Measurements from ENCODE around the gene PRKCZ.
"Not testable (repeated sequence)": the region's sequence is repeated elsewhere in the genome, so short reads cannot be mapped to it uniquely, and the experiment has no call there.

PRKCZ gene

GRCh38 chr1:2137257-2138121 is 87.3 kb downstream of the PRKCZ start:
- DNase-seq: no peak

DNA sequence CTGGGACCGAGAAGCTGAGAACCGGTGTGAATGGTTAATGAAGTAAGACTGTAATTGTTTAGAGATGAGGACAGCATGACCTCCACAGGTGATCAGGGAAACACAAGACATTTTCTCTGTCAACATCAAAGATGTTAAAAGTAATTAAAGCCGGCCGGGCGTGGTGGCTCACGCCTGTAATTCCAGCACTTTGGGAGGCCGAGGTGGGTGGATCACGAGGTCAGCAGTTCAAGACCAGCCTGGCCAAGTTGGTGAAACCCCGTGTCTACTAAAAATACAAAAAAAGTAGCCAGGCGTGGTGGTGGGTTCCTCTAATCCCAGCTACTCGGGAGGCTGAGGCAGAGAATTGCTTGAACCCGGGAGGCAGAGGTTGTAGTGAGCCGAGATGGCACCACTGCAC is 88.9 kb downstream of the PRKCZ start:
- DNase-seq: not testable (repeated sequence)

DNA sequence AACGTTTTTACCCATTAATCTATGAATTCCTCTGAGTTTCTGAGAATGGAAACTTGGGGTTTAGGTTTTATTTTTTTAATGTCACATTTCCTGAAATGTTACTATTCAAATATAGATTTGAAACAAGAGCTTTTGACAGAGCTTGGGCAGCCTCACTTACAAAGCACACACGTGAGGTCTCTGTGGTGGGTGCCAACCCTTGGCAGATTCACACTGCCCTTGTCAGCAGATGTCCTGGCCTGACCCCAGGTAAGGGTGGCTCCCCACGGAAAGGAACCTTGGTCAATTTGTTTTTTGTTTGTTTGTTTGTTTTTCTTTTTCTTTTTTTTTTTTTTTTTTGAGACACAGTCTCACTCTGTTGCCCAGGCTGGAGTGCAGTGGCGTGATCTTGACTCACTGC is 90.8 kb downstream of the PRKCZ start:
- no peak for DNase-seq

GRCh38 chr1:2143814-2144500 is 93.7 kb downstream of the PRKCZ start:
- no peak for DNase-seq

- DNase-seq: no peak
These were observed 94.4 kb downstream of the PRKCZ start for GRCh38 chr1:2144501-2145090.

- no peak for DNase-seq
These were observed 96.0 kb downstream of the PRKCZ start for GRCh38 chr1:2145946-2146835.

- no peak for DNase-seq
These were observed 96.8 kb downstream of the PRKCZ start for GRCh38 chr1:2146836-2147517.

DNA sequence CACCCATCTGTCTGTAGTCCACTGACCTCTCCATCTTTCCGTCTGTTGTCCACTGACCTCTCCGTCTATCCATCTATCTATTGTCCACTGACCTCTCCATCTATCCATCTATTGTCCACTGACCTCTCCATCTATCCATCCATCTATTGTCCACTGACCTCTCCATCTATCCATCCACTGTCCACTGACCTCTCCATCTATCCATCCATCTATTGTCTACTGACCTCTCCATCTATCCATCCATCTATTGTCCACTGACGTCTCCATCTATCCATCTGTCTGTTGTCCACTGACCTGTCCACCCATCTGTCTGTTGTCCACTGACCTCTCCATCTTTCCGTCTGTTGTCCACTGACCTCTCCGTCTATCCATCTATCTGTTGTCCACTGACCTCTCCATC is 97.7 kb downstream of the PRKCZ start:
- DNase-seq: not testable (repeated sequence)

DNA sequence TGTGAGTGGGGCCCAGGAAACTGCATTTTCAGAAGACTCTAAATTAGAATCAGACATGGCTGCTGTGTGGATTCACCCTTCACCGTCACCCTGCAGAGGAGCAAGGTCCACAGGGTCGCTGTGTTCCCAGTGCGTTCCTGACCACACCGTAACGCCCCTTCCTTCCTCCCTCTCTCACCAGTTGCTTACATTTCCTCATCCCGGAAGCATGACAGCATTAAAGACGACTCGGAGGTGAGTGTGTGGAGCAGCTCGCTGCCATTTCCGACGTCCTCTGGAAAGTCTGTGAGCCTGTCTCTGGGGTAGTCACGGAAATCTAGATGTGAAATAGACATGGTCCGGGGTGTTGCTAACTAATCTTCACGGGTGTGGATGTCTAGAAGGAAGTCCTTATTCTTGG is 98.5 kb downstream of the PRKCZ start:
- DNase-seq: no peak

GRCh38 chr1:2150801-2151200 is 100.6 kb downstream of the PRKCZ start:
- no peak for DNase-seq

- no peak for DNase-seq
These were observed 101.0 kb downstream of the PRKCZ start for GRCh38 chr1:2151252-2151651.

GRCh38 chr1:2151911-2152310 is 101.7 kb downstream of the PRKCZ start:
- DNase-seq: no peak

DNA sequence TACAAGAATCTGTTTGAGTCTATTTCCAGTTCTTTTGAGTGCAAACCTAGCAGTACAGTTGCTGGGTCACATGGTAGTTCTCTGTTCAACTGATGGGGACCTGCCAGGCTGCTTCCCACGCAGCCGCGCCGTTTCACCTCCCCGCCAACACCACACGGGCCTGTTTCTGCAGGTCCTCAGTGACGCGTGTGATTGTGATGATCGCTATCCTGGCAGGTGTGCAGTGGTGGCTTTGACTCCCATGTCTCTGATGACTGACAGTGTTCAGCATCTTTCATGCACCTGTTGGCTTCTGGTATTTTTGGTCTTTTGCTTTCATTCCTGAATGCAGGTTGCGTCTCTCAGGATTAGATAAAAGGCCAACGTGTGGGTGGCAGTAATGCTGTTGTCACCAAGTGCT is 102.7 kb downstream of the PRKCZ start:
- no peak for DNase-seq

DNA sequence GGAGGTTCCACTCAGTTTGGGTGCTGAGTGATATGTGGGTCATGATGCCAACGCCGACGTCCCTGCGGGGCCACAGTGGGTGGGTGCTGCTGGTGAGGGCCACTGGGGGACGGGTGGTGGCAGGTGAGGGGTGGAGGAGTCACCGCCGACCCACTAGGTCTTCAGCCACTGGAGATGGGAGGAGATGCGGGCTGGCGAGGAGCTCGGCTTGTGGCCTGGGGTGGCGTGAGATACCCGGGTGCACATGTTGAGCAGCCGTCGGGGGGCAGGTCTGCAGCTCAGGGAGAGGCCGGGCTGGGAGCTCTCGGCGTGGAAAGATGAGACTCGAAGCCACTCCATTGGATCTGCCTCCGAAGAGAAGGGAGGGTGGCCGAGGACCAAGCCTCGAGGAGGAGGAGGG is 103.8 kb downstream of the PRKCZ start:
- DNase-seq: no peak

GRCh38 chr1:2155147-2155598 is 105.0 kb downstream of the PRKCZ start:
- DNase-seq: no peak

DNA sequence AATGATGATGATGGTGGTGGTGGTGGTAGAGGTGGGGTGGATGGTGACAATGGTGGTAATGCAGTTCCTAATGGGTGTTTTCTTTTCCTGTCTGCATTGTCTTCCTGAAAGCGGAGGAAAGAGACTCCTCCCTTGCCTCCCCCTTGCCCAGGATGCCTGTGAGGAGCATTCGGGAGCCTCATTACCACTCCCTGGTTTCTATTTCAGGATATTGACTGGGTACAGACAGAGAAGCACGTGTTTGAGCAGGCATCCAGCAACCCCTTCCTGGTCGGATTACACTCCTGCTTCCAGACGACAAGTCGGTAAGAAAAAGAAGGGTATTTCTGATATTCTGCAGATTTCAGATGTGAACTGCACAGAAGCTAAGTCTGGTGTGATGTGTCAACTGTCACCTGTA is 105.6 kb downstream of the PRKCZ start:
- no peak for DNase-seq

GRCh38 chr1:2156866-2157265 is 106.7 kb downstream of the PRKCZ start:
- no peak for DNase-seq

DNA sequence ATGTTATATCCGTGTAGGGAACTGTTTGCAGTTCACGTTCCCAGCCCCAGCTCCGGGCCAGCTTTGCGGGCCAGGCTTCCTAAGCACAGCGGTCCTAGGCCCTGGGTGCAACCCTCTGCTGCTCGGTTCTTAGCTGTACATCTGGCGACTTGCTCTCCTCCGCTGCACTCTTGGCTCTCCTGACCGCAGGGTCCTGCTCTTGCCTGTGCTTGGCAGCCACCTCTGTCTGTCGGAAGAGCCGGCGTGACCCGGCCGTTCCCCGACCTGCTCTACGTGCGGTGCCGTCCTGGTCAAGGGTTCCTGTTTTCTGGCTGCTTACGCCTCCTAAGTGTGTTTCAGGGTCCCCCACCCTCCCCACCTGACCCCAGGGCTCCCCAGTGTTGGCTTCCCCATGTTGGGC is 107.6 kb downstream of the PRKCZ start:
- no peak for DNase-seq

DNA sequence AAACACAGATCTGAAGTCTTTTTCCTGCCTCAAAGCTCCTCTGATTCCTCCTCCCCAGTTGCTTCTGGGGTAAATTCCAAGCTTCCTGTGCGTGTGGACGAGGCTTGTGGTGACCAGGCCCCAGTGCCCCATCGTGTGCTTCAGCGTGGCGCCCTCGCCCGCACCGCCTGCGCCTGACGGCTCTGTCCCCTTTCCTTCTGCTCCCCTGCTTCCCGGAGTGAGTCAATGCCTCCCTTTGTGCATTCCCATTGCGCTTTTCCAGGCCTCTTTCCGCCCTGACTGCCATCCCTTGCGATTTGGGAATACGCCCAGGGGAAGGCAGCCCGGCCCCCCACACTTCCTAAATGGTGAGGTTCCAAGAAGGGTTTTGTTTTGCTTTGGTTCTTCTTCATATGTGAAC is 108.1 kb downstream of the PRKCZ start:
- DNase-seq: no peak

- no peak for DNase-seq
These were observed 108.9 kb downstream of the PRKCZ start for GRCh38 chr1:2159124-2159523.

GRCh38 chr1:2160451-2161300 is 110.5 kb downstream of the PRKCZ start:
- DNase-seq: no peak

Measured in NCI-H446 treated with DMSO at 0.1 percent for 48 hours (cell line).